ENCODE results near the gene SPATA13. TPM values are rescaled to one million over a fixed set of nuclear protein-coding genes. Genes with fewer than 3 reads are reported as not detected.
A peak's percentile ranks its signal among the peaks of the same experiment; 100 is the strongest.
"Not testable (repeated sequence)": the region's sequence is repeated elsewhere in the genome, so short reads cannot be mapped to it uniquely, and the experiment has no call there.

Gene SPATA13
- total RNA-seq: 24.7 TPM

GRCh38 chr13:24160458-24161009 is at the start of gene SPATA13:
TSS of gene SPATA13 (plus strand) at chr13:24160720. CDS start at chr13:24222930, 62,210 bp downstream.
- ATAC-seq (peak; percentile 90), DNase-seq (ENCODE audit: low spot score) (peak; percentile 97)

GRCh38 chr13:24112791-24113190 is 47.7 kb upstream of the SPATA13 start:
- ATAC-seq (no peak), DNase-seq (ENCODE audit: low spot score) (no peak)

- ATAC-seq (no peak), DNase-seq (ENCODE audit: low spot score) (no peak)
These were observed 44.8 kb upstream of the SPATA13 start for GRCh38 chr13:24115671-24116070.

GRCh38 chr13:24116131-24116530 is 44.4 kb upstream of the SPATA13 start:
- ATAC-seq: no peak

GRCh38 chr13:24118576-24118975 is 41.9 kb upstream of the SPATA13 start:
- no peak for DNase-seq (ENCODE audit: low spot score)
- ATAC-seq: no peak

More at GRCh38 chr13:24116131-24116530, 44.4 kb upstream of the SPATA13 start:
- DNase-seq (ENCODE audit: low spot score): no peak

- peak; percentile 82 for ATAC-seq
- peak; percentile 54 for DNase-seq (ENCODE audit: low spot score)
These were observed 40.7 kb upstream of the SPATA13 start for GRCh38 chr13:24119626-24120508.

GRCh38 chr13:24122045-24122444 is 38.5 kb upstream of the SPATA13 start:
- ATAC-seq; DNase-seq (ENCODE audit: low spot score): not testable (repeated sequence)

- ATAC-seq (no peak), DNase-seq (ENCODE audit: low spot score) (no peak)
These were observed 38.0 kb upstream of the SPATA13 start for GRCh38 chr13:24122569-24122968.

GRCh38 chr13:24123761-24124160 is 36.8 kb upstream of the SPATA13 start:
- DNase-seq (ENCODE audit: low spot score): no peak
- ATAC-seq: no peak

GRCh38 chr13:24124789-24125476 is 35.6 kb upstream of the SPATA13 start:
- ATAC-seq (no peak), DNase-seq (ENCODE audit: low spot score) (no peak)

GRCh38 chr13:24127116-24127631 is 33.3 kb upstream of the SPATA13 start:
- DNase-seq (ENCODE audit: low spot score): peak; percentile 55
- peak; percentile 88 for ATAC-seq

GRCh38 chr13:24128112-24128511 is 32.4 kb upstream of the SPATA13 start:
- peak; percentile 52 for ATAC-seq

GRCh38 chr13:24128962-24129361 is 31.6 kb upstream of the SPATA13 start:
- ATAC-seq (no peak), DNase-seq (ENCODE audit: low spot score) (no peak)

More at GRCh38 chr13:24128112-24128511, 32.4 kb upstream of the SPATA13 start:
- DNase-seq (ENCODE audit: low spot score): no peak

GRCh38 chr13:24129914-24130774 is 30.4 kb upstream of the SPATA13 start:
- no peak for DNase-seq (ENCODE audit: low spot score)
- ATAC-seq: no peak

GRCh38 chr13:24131749-24132148 is 28.8 kb upstream of the SPATA13 start:
- ATAC-seq (no peak), DNase-seq (ENCODE audit: low spot score) (no peak)

- DNase-seq (ENCODE audit: low spot score) (no peak), ATAC-seq (no peak)
These were observed 27.3 kb upstream of the SPATA13 start for GRCh38 chr13:24133021-24133795.

GRCh38 chr13:24134231-24134630 is 26.3 kb upstream of the SPATA13 start:
- no peak for DNase-seq (ENCODE audit: low spot score)
- no peak for ATAC-seq

GRCh38 chr13:24134757-24135156 is 25.8 kb upstream of the SPATA13 start:
- ATAC-seq: no peak
- DNase-seq (ENCODE audit: low spot score): no peak

GRCh38 chr13:24135674-24136300 is 24.7 kb upstream of the SPATA13 start:
- no peak for DNase-seq (ENCODE audit: low spot score)
- no peak for ATAC-seq

Measured in left lobe of liver (tissue), 2 donors.